ENCODE measurements around the gene SH3D19. TPM values are rescaled to one million over a fixed set of nuclear protein-coding genes. Genes with fewer than 3 reads are reported as not detected.
"Not testable (repeated sequence)": the region's sequence is repeated elsewhere in the genome, so short reads cannot be mapped to it uniquely, and the experiment has no call there.

SH3D19 gene
- total RNA-seq, 2 donors from 2014 or later: 88.0 to 94.7 TPM

- DNase-seq: no peak
- intact Hi-C loops (cut with DNase I): no loop called here
- ATAC-seq: peak in 1 of 2 donors; percentile 13
Measured at GRCh38 chr4:151294833-151295496, 30.4 kb downstream of the SH3D19 start.

- intact Hi-C loops (cut with DNase I): no loop called here
- DNase-seq: no peak
- no peak for ATAC-seq
Measured at GRCh38 chr4:151292038-151292437, 33.4 kb downstream of the SH3D19 start.

GRCh38 chr4:151291485-151291884 is 33.9 kb downstream of the SH3D19 start:
- intact Hi-C loops (cut with DNase I): no loop called here
- DNase-seq (no peak), ATAC-seq (no peak)

- DNase-seq (no peak), ATAC-seq (no peak)
- intact Hi-C loops (cut with DNase I): no loop called here
Measured at GRCh38 chr4:151287409-151287808, 38.0 kb downstream of the SH3D19 start.

- intact Hi-C loops (cut with DNase I): no loop called here
- DNase-seq (no peak), ATAC-seq (no peak)
Measured at GRCh38 chr4:151284534-151285245, 40.7 kb downstream of the SH3D19 start.

GRCh38 chr4:151276787-151277562 is 48.4 kb downstream of the SH3D19 start, which contains the start of gene PRSS48:
TSS of gene PRSS48 (plus strand) at chr4:151277161. CDS start at chr4:151277173, 12 bp downstream.
- DNase-seq: peak; percentile 56
- ATAC-seq: peak; percentile 72 to 78
- intact Hi-C loops (cut with DNase I): loop anchor here (5.0 to 10.0 kb wide), 3 partner anchors 85 to 262 kb away; partner anchors contain the start of gene LRBA (in 1 of the 2)

DNA sequence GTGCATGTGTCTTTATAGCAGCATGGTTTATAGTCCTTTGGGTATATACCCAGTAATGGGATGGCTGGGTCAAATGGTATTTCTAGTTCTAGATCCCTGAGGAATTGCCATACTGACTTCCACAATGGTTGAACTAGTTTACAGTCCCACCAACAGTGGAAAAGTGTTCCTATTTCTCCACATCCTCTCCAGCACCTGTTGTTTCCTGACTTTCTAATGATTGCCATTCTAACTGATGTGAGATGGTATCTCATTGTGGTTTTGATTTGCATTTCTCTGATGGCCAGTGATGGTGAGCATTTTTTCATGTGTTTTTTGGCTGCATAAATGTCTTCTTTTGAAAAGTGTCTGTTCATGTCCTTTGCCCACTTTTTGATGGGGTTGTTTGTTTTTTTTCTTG is 56.5 kb downstream of the SH3D19 start:
- intact Hi-C loops (cut with DNase I); ATAC-seq; DNase-seq: not testable (repeated sequence)

- DNase-seq (no peak), ATAC-seq (no peak)
- intact Hi-C loops (cut with DNase I): no loop called here
Measured at GRCh38 chr4:151267822-151268535, 57.4 kb downstream of the SH3D19 start.

DNA sequence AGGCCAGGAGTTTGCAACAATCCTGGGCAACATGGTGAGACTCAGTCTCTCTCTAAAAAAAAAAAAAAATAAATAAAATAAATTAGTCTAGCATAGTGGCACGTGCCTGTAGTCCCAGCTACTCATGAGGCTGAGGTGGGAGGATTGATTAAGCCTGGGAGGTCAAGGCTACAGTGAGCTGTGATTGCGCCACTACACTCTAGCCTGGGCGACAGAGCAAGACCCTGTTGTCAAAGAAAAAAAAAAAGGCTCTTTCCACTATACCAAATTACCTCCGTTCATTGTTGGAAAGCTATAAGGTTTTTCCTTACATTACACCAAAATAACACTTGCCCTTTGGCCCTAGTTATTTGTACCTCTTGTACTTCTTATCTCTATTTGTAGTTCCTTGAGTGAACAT is 58.3 kb downstream of the SH3D19 start:
- ATAC-seq: no peak
- no peak for DNase-seq
- intact Hi-C loops (cut with DNase I): no loop called here

DNA sequence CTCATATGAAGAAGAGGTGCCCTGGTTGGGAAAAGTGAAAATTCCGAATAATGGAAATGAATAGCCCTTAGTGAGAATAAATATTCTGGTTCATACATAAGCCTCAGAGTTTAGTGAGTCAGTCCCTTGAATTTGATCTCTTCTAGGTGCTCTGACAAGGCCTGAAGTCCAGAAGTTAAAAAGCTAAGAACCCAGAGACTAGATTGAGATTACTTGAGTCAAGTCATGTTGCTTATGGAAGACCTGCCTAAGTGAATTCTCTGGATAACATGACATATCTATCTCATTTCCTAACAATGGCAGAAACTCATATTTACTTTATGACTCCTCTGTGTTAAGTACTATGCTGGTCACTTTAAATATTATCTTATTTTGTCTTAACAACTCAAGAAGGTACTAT is 58.9 kb downstream of the SH3D19 start:
- DNase-seq (no peak), ATAC-seq (no peak)
- intact Hi-C loops (cut with DNase I): no loop called here

DNA sequence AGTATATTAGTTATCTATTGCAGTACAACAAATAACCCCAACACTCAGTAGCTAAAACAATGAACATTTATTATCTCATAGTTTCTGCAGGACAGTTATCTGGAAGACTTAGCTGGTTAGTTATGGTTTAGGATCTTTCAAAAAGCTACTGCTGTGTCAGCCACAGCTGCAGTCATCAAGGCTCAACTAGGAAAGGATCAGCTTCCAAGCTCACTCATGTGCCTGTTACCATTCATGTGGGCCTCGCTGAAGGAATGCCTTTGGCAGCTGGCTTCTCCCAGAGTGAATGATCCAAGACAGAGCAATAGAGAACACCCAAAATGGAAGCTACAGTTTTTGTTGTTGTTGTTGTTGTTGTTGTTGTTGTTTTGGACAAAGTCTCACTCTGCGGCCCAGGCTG is 62.0 kb downstream of the SH3D19 start:
- intact Hi-C loops (cut with DNase I): no loop called here
- ATAC-seq (peak in 1 of 2 donors; percentile 13), DNase-seq (no peak)

DNA sequence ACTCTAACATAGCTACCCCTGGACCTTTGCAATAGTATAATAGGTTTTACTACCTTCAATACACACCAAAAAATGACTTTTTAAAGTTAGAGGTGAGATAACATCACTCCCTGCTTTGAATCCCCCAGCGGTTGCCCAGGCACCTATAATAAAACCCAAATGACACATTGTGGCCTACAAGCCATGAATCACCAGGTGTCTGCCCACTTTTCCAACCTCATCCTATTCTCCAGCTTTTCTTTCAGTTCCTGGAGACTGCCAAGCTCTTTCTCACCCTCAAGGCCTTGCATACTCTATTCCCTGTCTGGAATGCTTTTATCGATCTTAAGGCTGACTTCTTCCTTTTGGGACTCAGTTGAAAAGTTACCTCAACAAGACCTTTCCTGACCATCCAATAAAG is 64.9 kb downstream of the SH3D19 start:
- DNase-seq (no peak), ATAC-seq (no peak)
- intact Hi-C loops (cut with DNase I): no loop called here

DNA sequence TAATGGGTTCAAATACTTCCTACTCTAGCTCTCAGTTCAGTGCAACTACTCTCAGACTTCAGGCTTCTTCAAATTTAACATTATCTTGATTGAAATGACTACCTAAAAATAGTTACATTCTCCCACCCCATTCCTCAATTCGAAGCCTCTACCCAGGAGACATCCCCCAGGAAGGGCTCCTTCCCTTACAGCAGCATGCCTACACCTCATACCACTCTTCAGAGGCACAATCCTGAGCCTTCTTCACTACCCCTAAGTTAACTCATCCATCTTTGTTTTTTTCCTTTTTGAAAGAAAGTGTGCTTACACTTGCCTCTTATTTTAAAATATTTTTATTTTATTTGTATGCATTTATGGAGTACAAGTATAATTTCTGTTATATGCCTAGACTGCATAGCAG is 65.7 kb downstream of the SH3D19 start:
- ATAC-seq (no peak), DNase-seq (no peak)
- intact Hi-C loops (cut with DNase I): no loop called here

GRCh38 chr4:151257704-151258103 is 67.7 kb downstream of the SH3D19 start:
- intact Hi-C loops (cut with DNase I): no loop called here
- ATAC-seq (peak in 1 of 2 donors; percentile 50), DNase-seq (no peak)

- no peak for ATAC-seq
- intact Hi-C loops (cut with DNase I): no loop called here
- DNase-seq: no peak
Measured at GRCh38 chr4:151256134-151256533, 69.3 kb downstream of the SH3D19 start.

GRCh38 chr4:151255680-151256079 is 69.7 kb downstream of the SH3D19 start:
- DNase-seq; intact Hi-C loops (cut with DNase I); ATAC-seq: not testable (repeated sequence)

- DNase-seq; intact Hi-C loops (cut with DNase I); ATAC-seq: not testable (repeated sequence)
Measured at GRCh38 chr4:151255226-151255625, 70.2 kb downstream of the SH3D19 start.

- DNase-seq: no peak
- no peak for ATAC-seq
- intact Hi-C loops (cut with DNase I): no loop called here
Measured at GRCh38 chr4:151251603-151252304, 73.7 kb downstream of the SH3D19 start.

GRCh38 chr4:151250706-151251105 is 74.7 kb downstream of the SH3D19 start:
- ATAC-seq (no peak), DNase-seq (no peak)
- intact Hi-C loops (cut with DNase I): no loop called here

Measured in left cardiac atrium (tissue), 4 donors.